ENCODE measurements around the gene SPC24. TPM values are rescaled to one million over a fixed set of nuclear protein-coding genes. Genes with fewer than 3 reads are reported as not detected.
A peak's percentile ranks its signal among the peaks of the same experiment; 100 is the strongest.
"Not testable (repeated sequence)": the region's sequence is repeated elsewhere in the genome, so short reads cannot be mapped to it uniquely, and the experiment has no call there.

SPC24 gene
- total RNA-seq, 1 donor from 2014 or later, result 3.8 TPM

DNA sequence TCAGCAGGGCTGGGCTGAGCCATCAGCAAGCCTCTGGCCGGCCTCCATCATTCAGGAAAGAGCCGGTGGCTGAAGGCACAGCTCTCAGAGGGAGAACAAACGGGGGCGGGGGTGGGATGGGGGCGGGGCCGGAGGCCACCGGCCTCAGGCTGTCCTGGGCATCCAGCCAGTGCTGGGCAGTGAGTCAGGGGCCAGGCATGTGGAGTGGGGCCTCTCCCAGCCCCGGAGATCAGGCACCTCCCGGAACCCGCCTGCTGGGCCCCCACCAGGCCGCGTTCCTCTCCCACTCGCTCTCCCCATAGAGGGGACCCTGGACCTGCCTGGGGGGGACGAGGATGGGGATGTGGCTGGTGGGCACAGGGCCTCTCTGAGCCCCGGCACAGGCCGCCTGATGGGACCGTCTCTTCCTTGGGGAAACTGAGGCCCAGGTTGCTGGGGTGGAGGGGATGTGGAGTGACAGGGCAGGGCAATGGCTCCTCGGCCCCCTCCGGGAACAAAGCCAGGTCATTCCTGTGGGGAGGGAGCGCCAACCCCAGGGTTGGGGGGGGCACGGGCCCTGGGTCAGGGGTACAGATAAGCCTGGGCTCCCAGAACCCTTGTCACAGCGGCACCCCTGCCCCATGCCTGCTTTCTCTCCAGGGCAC is 12.9 kb downstream of the SPC24 start:
- no peaks in the 10 kb centered on the region for H3K9me3 Mint-ChIP-seq (ENCODE audit: unreplicated experiment)
- no peak overlapping the region for H3K27ac Mint-ChIP-seq (ENCODE audit: unreplicated experiment)
- no peak for TF ChIP-seq CTCF (IDR thresholded peaks at IDR 0.05; ENCODE audit: partially characterized antibody, unreplicated experiment)
- H3K4me1 Mint-ChIP-seq (ENCODE audit: low read depth, unreplicated experiment), result no peaks in the 10 kb centered on the region
- H3K27me3 Mint-ChIP-seq (ENCODE audit: unreplicated experiment), result peaks cover 6% of the 10 kb centered on the region
- no peaks in the 10 kb centered on the region for H3K36me3 Mint-ChIP-seq (ENCODE audit: unreplicated experiment)
- DNase-seq, result no peak
- no peak overlapping the region for H3K4me3 Mint-ChIP-seq (ENCODE audit: unreplicated experiment)

DNA sequence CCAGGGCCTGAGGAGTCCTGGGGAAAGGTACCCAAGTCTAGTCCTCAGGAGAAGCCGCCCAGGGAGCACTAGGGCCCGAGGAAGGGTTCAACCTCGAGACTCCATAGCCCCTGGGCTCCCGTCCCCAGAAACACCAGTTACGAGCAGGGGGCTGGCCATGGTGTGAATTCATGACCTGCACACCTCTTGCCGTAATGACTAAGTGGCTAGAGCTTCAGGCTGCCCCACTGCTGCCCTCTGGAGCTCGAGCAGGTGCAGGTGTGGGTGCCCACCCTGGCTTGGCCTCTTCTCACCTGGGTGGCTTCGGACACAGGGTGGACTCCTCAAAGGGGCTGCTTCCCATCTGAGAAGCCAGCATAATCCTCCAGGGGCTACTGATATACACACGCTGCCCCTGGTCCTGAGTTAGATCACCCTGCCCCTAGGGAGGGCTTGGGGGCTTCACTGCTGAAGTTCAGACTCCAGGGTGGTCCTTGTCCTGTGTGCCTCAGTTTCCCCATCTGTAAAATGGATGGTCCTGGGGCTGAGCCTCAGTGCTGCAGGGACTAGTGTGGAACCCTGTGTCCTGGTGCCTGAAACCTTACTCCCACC is 13.6 kb downstream of the SPC24 start:
- no peak for DNase-seq
- H3K27me3 Mint-ChIP-seq (ENCODE audit: unreplicated experiment), result peaks cover 8% of the 10 kb centered on the region
- TF ChIP-seq CTCF (IDR thresholded peaks at IDR 0.05; ENCODE audit: partially characterized antibody, unreplicated experiment), result no peak
- H3K9me3 Mint-ChIP-seq (ENCODE audit: unreplicated experiment), result peaks cover 2% of the 10 kb centered on the region
- H3K36me3 Mint-ChIP-seq (ENCODE audit: unreplicated experiment), result no peaks in the 10 kb centered on the region
- H3K4me1 Mint-ChIP-seq (ENCODE audit: low read depth, unreplicated experiment), result no peaks in the 10 kb centered on the region
- H3K4me3 Mint-ChIP-seq (ENCODE audit: unreplicated experiment), result no peak overlapping the region
- H3K27ac Mint-ChIP-seq (ENCODE audit: unreplicated experiment), result no peak overlapping the region

DNA sequence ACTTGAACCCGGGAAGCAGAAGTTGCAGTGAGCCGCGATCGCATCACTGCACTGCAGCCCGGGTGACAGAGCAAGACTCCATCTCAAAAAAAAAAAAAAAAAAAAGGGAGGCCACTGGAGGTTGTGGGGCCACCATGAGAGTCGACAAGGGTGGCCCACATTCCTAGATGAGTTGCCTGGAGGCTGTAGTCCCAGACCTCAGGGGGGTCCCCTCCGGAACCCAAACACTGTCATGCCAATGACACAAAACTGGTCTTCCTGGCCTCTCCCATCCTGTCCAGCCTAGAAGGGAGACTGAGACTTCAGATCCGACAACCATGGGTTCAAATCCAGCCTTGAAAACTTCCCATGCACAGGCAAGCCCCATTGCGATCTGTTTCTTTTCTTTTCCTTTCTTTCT is 14.7 kb downstream of the SPC24 start:
- no peaks in the 10 kb centered on the region for H3K4me1 Mint-ChIP-seq (ENCODE audit: low read depth, unreplicated experiment)
- no peak overlapping the region for H3K27ac Mint-ChIP-seq (ENCODE audit: unreplicated experiment)
- H3K36me3 Mint-ChIP-seq (ENCODE audit: unreplicated experiment), result no peaks in the 10 kb centered on the region
- no peak for TF ChIP-seq CTCF (IDR thresholded peaks at IDR 0.05; ENCODE audit: partially characterized antibody, unreplicated experiment)
- H3K4me3 Mint-ChIP-seq (ENCODE audit: unreplicated experiment), result no peak overlapping the region
- peaks cover 4% of the 10 kb centered on the region for H3K9me3 Mint-ChIP-seq (ENCODE audit: unreplicated experiment)
- DNase-seq, result no peak
- peaks cover 10% of the 10 kb centered on the region for H3K27me3 Mint-ChIP-seq (ENCODE audit: unreplicated experiment)

- H3K36me3 Mint-ChIP-seq (ENCODE audit: unreplicated experiment); DNase-seq; H3K9me3 Mint-ChIP-seq (ENCODE audit: unreplicated experiment); H3K4me1 Mint-ChIP-seq (ENCODE audit: low read depth, unreplicated experiment); H3K27ac Mint-ChIP-seq (ENCODE audit: unreplicated experiment); H3K4me3 Mint-ChIP-seq (ENCODE audit: unreplicated experiment): not testable (repeated sequence)
- peaks cover 11% of the 10 kb centered on the region for H3K27me3 Mint-ChIP-seq (ENCODE audit: unreplicated experiment)
Measured at GRCh38 chr19:11140023-11140538, 15.5 kb downstream of the SPC24 start.

DNA sequence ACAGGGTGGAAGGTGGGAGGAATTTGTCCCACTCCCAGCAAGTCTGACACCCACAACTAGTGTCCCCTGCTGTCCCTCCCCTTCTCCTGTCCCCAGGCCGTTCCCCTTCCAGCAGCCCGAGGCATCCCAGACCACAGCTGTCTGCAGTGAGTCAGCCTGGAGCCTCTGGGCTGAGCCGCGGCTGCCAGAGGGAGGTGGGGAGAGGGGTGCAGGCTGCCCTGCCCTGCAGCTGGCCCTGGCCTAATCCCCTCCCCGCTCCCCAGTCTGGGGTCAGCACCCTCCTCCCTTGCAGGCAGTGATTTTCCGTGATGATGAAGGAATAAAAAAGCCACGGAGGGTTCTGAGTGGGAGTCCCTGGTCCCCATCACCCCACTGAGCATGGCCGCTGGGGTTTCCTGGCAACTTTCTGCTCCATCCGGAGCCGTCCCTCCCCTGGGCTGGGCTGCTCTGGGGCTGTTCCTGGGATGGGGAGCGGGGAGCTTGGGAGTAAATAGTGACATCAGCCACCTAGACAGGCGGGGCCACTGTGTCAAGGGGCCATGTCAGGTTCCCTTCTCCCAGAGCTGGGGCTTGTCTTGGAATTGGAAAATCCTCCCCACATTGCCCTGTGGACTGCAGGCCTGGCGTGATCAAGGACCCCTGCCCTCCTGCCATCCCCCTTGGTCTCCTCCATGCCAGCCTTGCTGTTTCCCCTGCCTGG is 16.8 kb downstream of the SPC24 start:
- TF ChIP-seq CTCF (IDR thresholded peaks at IDR 0.05; ENCODE audit: partially characterized antibody, unreplicated experiment), result no peak

More for the DNA sequence above, 16.8 kb downstream of the SPC24 start:
- peak; percentile 75 for DNase-seq
- Mint-ChIP-seq H3K4me1 (ENCODE audit: low read depth, unreplicated experiment) (no peaks in the 10 kb centered on the region), H3K4me3 (ENCODE audit: unreplicated experiment) (no peak overlapping the region), H3K36me3 (ENCODE audit: unreplicated experiment) (no peaks in the 10 kb centered on the region), H3K27me3 (ENCODE audit: unreplicated experiment) (peaks cover 11% of the 10 kb centered on the region), H3K27ac (ENCODE audit: unreplicated experiment) (peak overlapping the region; percentile 72), H3K9me3 (ENCODE audit: unreplicated experiment) (peaks cover 4% of the 10 kb centered on the region)

All from glutamatergic neuron (in vitro differentiated cells).